ENCODE data around the gene GM2A. TPM values are rescaled to one million over a fixed set of nuclear protein-coding genes. Genes with fewer than 3 reads are reported as not detected.

Gene GM2A
- polyA plus RNA-seq, 1 experiment = 12.7 TPM

- Histone ChIP-seq H3K36me3 (ENCODE audit: control insufficient read depth, insufficient read depth, low read length) (no peaks in the 10 kb centered on the region), H3K27me3 (ENCODE audit: control insufficient read depth, insufficient read depth, low read length) (no peaks in the 10 kb centered on the region), H3K4me3 (ENCODE audit: low read depth, low read length) (no peak overlapping the region)
- no peak for DNase-seq (ENCODE audit: low read depth)
- no peak for TF ChIP-seq CTCF (IDR thresholded peaks at IDR 0.05; ENCODE audit: insufficient read depth, low read depth, low read length)
- CTCF ChIA-PET = no interaction called here
- POLR2A ChIA-PET = no interaction called here
Observed at GRCh38 chr5:151293624-151294023, 40.6 kb downstream of the GM2A start.

GRCh38 chr5:151295138-151295537 lies 42.2 kb downstream of the GM2A start:
- POLR2A ChIA-PET = no interaction called here
- no peak for TF ChIP-seq CTCF (IDR thresholded peaks at IDR 0.05; ENCODE audit: insufficient read depth, low read depth, low read length)
- peaks cover 3% of the 10 kb centered on the region for H3K27me3 ChIP-seq (ENCODE audit: control insufficient read depth, insufficient read depth, low read length)
- no peak for DNase-seq (ENCODE audit: low read depth)
- CTCF ChIA-PET = interaction anchor here (1.1 kb wide), 1 partner anchor 21 kb away, joined by 4 read pairs; no protein-coding TSS in a partner anchor
- no peaks in the 10 kb centered on the region for H3K36me3 ChIP-seq (ENCODE audit: control insufficient read depth, insufficient read depth, low read length)
- no peak overlapping the region for H3K4me3 ChIP-seq (ENCODE audit: low read depth, low read length)

- Histone ChIP-seq H3K27me3 (ENCODE audit: control insufficient read depth, insufficient read depth, low read length) (peaks cover 3% of the 10 kb centered on the region), H3K36me3 (ENCODE audit: control insufficient read depth, insufficient read depth, low read length) (no peaks in the 10 kb centered on the region), H3K4me3 (ENCODE audit: low read depth, low read length) (no peak overlapping the region)
- DNase-seq (ENCODE audit: low read depth) = no peak
- CTCF ChIA-PET = interaction anchor here (1.1 to 1.4 kb wide), 2 partner anchors 20 to 22 kb away, joined by 3 to 4 read pairs; no protein-coding TSS in a partner anchor
- TF ChIP-seq CTCF (IDR thresholded peaks at IDR 0.05; ENCODE audit: insufficient read depth, low read depth, low read length) = no peak
- POLR2A ChIA-PET = no interaction called here
Observed at GRCh38 chr5:151295791-151296477, 42.9 kb downstream of the GM2A start.

- POLR2A ChIA-PET = no interaction called here
- no peak for TF ChIP-seq CTCF (IDR thresholded peaks at IDR 0.05; ENCODE audit: insufficient read depth, low read depth, low read length)
- CTCF ChIA-PET = interaction anchor here (1.4 kb wide), 1 partner anchor 21 kb away, joined by 3 read pairs; no protein-coding TSS in a partner anchor
- no peak overlapping the region for H3K4me3 ChIP-seq (ENCODE audit: low read depth, low read length)
- H3K27me3 ChIP-seq (ENCODE audit: control insufficient read depth, insufficient read depth, low read length) = peaks cover 3% of the 10 kb centered on the region
- H3K36me3 ChIP-seq (ENCODE audit: control insufficient read depth, insufficient read depth, low read length) = no peaks in the 10 kb centered on the region
- DNase-seq (ENCODE audit: low read depth) = no peak
Observed at GRCh38 chr5:151296478-151296830, 43.5 kb downstream of the GM2A start.

GRCh38 chr5:151296974-151297373 lies 44.0 kb downstream of the GM2A start:
- ChIA-PET CTCF (interaction anchor here (1.4 kb wide), 1 partner anchor 21 kb away, joined by 3 read pairs; no protein-coding TSS in a partner anchor), POLR2A (no interaction called here)
- TF ChIP-seq CTCF (IDR thresholded peaks at IDR 0.05; ENCODE audit: insufficient read depth, low read depth, low read length) = no peak
- H3K27me3 ChIP-seq (ENCODE audit: control insufficient read depth, insufficient read depth, low read length) = peaks cover 3% of the 10 kb centered on the region
- H3K4me3 ChIP-seq (ENCODE audit: low read depth, low read length) = no peak overlapping the region
- no peak for DNase-seq (ENCODE audit: low read depth)
- H3K36me3 ChIP-seq (ENCODE audit: control insufficient read depth, insufficient read depth, low read length) = no peaks in the 10 kb centered on the region
